Hematopoietic multipotent progenitor cell treated with erythropoietin and hydrocortisone succinate and interleukin-3 and kit ligand, for 15 days (in vitro differentiated cells): ENCODE results near the gene STRN.
"Not testable (repeated sequence)": the region's sequence is repeated elsewhere in the genome, so short reads cannot be mapped to it uniquely, and the experiment has no call there.

Experiments
- DNase-seq: peaks from one replicate; pipeline ENCODE4 v3.0.0-alpha.2; 2015; ENCODE audit warnings: low spot score

Gene STRN, protein sequence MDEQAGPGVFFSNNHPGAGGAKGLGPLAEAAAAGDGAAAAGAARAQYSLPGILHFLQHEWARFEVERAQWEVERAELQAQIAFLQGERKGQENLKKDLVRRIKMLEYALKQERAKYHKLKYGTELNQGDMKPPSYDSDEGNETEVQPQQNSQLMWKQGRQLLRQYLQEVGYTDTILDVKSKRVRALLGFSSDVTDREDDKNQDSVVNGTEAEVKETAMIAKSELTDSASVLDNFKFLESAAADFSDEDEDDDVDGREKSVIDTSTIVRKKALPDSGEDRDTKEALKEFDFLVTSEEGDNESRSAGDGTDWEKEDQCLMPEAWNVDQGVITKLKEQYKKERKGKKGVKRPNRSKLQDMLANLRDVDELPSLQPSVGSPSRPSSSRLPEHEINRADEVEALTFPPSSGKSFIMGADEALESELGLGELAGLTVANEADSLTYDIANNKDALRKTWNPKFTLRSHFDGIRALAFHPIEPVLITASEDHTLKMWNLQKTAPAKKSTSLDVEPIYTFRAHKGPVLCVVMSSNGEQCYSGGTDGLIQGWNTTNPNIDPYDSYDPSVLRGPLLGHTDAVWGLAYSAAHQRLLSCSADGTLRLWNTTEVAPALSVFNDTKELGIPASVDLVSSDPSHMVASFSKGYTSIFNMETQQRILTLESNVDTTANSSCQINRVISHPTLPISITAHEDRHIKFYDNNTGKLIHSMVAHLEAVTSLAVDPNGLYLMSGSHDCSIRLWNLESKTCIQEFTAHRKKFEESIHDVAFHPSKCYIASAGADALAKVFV

DNA sequence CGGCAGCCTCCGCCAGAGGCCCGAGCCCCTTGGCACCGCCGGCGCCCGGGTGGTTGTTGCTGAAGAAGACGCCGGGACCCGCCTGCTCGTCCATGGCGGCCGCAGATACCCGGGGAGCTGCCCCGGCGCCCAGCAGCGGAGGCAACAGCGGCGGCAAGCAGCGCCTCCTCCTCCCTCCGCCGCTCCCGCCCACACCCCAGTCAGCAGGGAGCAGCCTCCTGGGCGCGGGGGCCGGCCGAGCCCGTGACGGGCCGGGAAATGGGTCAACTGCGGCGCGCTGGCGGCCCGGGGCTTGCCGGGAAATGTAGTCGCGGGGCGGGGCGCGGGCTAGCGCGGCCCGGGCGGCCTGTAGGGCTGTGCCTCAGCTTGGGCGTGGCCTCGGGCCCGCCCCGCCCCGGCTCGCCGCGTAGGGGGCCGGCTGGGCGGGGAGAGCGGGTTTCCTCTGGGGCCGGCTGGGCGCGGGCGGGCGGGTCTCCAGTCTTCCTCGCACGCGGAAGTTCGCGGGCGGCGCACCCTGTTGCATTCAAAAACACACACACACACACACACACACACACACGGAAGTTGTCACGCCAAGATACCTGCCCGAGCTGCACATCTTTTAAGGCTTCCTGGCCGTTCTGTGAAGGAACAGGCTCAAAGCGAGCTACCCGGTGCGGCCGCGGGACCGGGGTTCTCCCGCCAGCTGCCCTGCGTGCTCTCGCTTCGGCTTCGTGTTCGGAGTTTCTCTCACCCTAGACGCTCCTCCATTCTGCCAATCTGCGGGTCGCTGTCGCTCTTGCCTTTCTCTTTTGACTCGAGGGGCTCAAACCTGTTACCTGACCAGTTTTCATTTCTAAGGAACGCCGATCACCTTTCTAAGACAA is at the start of gene STRN:
Gene STRN (minus strand): TSS at position 167 of the 866 bp plus-strand sequence. CDS start 73 bp downstream, at position 94.
- DNase-seq: peak; percentile 97

DNA sequence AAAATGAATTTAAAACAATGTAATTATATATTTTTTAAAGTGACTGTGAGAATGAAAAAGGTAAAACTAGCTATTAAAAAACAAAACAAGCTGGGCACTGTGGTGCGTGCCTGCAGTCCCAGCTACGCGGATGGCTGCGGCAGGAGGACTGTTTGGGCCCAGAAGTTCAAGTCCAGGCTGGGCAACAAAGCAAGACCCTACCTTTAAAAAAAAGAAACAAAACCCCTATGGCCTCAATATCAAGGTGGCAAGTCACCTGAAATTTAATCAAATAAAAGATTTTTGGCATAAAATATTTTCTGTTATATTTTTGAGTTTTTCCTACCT is 46.9 kb upstream of the STRN start:
- no peak for DNase-seq

DNA sequence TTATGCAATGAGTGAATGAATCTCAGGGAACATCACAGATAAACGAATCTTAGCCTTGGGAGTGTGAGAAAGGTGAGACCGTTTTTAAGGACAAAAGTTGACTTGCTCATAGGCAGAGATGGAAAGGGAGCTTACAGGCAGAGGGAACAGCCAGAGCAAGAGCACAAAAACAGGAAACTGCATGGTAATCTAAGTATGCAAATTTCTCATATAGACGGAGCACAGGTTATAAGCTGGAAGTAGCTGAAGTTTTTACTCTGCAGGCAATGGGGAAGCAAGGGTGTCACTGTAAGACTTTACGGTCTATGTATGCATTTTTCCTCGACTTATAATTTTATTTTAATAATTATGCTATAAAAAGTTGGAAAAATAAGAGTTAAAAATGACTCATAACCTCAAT is 44.8 kb upstream of the STRN start:
- DNase-seq: no peak

DNA sequence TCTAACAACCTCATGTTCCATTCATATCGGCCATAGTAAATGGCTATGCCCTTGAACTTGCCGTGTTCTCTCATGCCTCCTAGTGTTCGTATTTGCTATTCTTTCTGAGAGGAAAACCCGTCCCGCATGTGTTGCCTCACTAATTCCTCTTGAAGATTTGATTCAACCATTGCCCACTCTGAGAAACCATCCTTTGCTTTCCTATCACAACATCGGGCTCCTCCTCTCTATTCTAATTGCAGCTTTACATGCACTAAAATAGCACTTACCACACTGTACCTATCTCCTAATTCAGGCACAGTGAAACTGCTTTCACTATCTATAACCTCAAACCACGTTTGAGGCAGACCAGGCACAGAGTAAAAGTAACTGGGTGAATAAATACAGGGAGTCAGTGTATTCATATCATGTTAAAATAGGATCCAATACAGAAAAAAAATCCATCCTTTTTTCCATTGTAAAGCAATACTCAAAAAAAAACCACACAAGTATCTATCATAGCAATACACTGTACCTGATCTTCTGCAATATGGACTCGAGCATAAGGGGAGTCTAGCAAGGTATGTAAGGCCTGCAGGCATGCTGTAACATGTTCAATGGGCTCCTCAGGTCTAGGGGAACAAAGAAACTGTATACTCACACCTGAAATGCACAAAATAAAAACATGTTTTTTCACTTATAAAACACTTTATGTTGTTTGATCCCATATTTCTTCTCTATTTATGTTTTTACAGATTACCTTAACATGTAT is 39.0 kb upstream of the STRN start:
- peak; percentile 59 for DNase-seq

DNA sequence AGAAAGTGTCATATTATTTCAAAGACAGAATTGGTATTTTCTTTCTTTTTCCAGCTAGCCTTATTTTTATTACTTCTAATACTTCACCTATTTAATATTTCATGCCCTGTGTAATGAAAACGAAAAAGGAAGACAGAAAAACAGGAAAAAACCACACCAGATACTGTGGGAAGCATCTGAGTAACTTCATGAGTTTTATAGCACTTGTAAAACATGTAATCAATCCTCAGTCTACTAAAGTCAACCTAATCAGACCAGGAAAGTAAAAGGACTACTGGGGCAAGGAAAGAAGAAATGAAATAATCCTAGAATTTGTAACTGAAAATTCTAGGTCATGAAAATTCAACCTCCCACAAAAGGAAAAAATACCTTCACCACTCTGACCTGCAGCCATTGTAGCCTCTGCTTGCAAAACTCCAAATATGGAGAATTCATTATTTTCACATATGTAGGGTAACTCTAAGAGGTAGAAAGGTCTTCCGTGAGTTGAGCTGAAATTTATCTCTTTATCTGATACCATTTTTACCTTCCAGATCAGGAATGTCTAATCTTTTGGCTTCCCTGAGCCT is 34.7 kb upstream of the STRN start:
- DNase-seq: no peak

DNA sequence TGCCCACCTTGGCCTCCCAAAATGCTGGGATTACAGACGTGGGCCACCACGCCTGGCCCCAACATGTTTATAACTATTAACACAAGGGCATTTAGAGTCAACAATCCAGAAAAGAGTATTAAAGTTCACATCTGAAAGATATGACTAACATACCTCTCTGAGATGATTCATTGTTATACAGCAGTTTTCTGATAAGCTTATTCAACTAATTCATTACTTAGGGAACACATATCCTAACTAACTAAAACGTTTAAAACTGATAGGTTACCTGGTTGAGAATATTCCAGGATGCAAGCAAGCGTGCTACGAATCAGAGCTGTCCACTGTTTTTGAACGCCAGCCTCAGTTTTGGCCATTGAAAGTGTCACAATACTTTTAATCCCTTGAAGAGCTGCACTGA is 34.0 kb upstream of the STRN start:
- DNase-seq: no peak

DNA sequence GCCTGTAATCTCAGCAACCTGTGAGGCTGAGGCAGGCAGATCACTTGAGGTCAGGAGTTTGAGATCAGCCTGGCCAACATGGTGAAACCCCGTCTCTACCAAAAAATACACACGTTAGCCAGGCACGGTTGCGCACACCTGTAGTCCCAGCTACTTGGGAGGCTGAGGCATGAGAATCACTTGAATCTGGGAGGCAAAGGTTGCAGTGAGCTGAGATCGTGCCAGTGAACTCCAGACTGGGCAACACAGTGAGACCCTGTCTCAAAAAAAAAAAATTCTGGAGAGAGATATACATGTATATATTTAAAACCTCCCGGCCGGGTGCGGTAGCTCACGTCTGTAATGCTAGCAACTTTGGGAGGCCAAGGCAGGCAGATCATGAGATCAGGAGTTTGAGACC is 33.1 kb upstream of the STRN start:
- DNase-seq: not testable (repeated sequence)

DNA sequence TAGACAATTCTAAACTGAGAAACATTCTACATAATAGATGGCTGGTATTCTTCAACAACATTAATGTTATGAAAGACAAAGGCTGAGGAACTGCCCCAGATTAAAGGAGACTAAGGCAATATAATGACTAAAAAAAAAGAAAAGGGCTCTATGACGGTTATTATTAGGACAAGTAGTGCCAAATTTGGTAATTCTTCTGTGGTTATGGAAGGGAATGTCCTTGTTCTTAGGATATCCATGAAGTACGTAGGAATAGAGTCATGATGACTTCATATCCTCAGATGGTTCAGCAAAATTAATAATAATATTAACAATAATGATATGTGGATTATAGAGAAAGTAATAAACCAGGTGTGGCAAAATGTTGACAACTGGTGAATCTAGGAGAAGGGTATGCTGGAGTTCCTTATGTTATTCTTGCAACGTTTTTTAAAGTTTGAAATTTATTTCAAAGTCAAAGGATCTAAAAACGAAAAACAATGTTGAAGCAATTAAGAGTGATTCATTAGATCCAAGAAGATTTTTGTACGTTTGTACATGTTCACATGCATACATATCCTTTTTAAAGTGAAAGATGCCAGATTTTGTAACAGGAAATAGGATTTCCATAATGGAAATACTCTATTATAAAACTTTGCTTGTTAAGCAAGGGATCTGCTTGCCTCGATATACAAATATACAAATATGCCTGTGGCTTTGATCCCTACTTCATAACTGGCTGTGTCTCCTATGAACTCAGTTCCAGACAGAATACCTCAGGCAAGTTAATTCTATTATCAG is 27.7 kb upstream of the STRN start:
- DNase-seq: no peak

DNA sequence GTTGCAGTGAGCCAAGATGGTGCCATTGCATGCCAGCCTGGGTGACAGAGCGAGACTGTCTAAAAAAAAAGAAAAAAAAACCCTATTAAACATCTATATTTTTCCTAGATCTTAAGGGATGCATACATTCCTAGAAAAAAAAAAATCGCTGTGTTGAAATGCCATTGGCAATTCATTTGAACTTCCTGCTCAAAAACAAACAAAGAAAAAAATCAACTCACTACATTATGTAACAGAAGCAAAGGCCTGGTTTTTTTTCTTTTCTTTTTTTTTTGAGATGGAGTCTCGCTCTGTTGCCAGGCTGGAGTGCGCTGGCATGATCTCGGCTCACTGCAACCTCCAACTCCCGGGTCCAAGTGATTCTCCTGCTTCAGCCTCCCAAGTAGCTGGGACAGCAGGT is 21.7 kb upstream of the STRN start:
- no peak for DNase-seq

DNA sequence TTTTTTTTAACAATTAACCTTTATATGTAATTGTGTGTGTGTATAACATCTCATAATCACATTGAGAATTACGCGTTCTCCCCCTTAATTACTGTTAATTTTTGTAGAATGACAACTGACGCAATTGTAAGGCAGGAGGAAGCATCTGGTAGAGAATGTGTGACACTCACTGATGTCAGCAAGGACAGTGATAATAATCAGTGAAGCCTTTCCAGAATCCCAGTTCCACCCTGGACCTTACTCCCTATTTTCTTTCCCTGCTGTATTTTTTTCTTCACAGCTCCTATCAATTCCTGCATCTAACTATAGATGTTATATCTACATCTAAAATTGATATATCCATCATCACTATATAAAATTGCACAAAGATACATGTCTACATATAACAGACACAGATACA is 16.1 kb upstream of the STRN start:
- no peak for DNase-seq

DNA sequence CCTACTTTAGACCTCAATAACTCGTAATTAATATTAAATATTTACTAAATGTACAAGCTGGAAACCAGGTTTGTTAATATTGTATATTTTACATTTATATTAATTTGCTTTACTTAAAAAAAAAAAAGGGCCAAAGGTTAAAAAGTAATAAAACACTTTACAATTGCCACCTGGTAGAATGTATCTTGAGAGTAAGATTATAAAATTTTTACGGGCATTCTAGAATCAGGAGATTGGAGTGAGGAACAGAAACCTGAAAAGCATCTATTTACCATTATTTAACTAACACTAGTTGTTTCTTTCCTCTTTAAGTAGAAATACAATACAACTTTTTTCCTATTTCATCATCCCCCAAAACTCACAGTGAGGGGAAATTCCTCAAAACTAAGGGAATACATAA is 15.6 kb upstream of the STRN start:
- no peak for DNase-seq

DNA sequence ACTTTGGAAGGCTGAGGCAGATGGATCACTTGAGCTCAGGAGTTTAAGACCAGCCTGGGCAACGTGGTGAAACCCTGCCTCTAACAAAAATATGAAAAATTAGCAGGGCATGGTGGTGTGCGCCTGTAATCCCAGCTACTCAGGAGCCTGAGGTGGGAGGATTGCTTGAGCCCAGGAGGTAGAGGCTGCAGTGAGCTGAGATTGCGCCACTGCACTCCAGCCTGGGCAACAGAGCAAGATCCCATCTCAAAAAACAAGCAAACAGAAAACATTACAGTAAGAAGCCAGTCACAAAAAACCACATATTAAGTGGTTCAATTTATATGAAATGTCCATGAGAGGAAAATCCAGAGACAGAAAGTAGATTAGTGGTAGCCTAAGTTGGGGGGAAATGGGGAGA is 12.7 kb upstream of the STRN start:
- not testable (repeated sequence) for DNase-seq

DNA sequence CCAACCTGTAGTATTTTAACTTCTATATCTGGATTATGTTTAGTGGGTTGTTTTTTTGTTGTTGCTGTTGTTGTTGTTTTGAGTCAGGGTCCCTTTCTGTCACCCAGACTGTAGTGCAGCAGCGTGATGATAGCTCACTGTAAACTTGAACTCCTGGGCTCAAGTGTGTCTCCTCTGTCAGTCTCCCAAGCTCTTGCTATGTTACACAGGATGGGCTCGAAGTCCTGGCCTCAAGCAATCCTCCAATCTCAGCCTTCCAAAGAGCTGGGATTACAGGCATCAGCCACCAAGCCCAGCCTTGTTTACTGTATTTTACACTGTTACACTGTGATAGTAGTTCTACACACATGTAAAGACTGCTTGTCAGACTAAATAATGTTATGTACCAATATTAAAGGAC is 9.7 kb upstream of the STRN start:
- no peak for DNase-seq

DNA sequence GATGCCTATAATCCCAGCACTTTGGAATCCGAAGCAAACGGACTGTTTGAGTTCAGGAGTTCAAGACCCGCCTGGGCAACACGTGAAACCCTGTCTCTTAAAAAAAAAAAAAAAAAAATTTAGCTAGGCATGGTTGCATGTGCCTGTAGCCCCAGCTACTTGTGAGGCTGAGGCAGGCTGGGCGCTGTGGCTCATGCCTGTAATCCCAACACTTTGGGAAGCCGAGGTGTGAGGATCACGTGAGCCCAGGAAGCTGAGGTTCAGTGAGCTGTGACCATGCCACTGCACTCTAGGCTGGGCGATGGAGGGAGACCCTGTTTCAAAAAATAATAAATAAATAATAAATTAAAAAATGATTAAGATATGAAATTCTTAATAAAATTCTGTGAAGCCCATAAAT is 9.0 kb upstream of the STRN start:
- no peak for DNase-seq

DNA sequence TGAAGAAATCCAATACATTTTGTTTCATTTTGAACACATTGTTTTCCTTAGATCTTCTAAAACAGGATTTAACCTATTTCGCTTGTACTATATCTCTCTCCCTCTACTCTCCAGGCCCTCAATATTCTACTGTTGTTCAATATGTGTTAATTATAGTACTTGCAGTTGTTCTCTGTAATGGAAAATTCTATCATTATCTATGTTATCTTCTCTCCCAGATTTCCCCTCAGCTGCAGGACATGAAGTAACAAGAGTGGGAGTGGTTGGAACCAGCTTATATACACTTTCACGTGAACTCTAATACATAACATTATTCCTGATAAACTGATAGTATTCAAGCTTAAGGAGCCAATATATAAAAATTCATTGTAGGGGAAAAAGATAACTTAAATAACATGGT is 7.0 kb upstream of the STRN start:
- no peak for DNase-seq

DNA sequence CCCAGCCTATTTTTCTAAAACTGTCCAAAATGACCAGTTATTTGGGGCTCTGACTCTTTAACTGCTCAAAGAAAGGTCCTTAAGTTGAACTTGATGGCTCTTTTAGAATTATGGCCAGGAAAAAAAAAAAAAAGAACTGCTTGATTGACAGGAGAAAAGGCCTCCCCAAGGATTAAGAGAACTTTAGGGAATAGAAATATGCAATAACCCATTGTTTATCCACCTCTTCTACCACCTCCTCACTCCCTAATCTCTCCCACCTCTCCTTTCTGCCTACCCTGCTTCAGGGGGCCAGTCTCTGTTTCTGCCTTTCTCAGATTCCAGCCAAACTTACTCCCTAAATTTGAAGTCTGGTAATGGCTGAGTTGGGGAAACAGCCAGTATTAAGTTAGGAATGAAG is 5.7 kb upstream of the STRN start:
- no peak for DNase-seq

DNA sequence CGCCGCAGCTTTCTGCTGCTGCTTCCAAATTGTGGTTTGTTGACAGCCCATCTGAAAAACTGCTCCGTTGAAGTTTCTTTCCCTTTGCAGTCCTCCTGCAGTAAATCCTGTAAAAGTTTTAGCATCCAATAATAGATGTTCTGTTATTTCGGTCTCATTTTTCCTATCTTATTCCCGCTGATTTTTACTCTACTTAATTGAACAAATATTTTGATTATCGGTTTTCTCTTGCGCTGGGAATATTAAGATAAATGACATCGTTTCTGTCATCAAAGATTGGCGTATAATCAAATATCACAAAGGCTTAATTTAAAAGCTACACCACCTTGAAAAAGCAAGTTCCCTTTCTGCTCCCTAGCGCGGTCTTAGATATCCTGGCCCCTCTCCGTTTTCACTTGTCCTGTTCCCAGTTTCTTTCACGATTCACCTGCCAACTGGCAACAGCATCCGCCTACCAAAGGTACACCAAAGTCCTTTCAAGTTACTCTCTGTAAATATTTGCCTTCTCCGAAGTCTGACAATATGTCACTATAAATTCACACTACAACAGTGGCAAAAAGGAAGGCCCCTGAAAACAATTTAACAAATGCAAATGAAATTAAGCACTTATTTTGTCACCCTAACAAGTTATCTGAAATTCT is 1.0 kb upstream of the STRN start:
- DNase-seq: no peak

DNA sequence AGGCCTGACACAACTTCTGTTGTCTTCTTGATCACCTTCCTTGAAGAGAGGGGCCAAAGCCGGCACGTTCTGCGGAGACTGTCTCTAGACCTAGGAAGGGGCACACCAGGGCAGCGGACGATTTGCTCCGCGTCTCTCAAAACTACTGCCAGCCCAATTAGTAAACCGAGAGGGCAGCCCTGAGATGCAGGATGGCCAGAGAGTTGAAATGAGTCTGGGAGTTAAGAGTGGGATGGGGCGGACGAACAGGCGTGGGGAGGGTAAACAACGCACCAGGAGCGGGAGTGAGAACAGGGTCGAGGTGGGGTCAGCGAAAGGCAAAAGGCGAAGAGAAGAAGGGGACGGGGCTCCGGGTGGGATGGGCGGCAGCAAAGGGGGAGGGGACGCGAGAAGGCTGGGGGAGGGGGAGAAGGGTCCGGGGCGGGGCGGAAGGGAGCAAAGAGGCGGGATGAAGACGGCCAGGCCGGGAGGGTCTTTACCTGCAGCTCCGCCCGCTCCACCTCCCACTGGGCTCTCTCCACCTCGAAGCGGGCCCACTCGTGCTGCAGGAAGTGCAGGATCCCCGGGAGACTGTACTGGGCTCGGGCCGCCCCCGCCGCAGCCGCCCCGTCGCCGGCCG is 476 bp downstream of the STRN start:
- peak; percentile 30 for DNase-seq

DNA sequence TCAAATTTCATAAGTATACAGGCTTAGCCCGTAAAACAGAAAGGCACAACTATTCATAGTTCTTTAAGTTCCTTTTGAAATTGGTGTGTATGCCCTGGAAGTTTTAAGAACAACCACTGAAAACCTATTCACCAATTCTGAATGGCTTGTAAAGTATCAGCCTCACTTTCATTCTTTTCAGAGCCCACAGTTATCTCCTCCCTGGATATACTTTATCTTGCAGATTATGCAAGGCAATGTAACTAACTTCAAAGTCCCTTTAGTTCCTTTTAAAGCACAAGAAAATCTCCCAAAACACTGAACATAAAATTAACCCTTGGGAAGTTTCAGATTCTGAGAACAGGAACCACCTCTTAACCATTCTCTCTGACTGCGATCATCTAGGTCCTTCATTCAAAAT is 1.1 kb downstream of the STRN start:
- no peak for DNase-seq
